Adrenal gland (tissue), 5 donors: ENCODE measurements around the gene SLC25A22.

Source experiments
- CTCF ChIP-seq, 6 experiments: fragments of 450-650 bp in 4 of 6; fragments of 200-600 bp in 2 of 6; sonication (generic) in 1 of 6; IDR thresholded peaks; 1 replicate in 5 of 6; 2 replicates in 1 of 6; pipeline versions ENCODE4 v1.5.1 to v1.8.0; 2016 to 2021; ENCODE audit warnings: antibody characterized with exemption in 6 of 6, mild to moderate bottlenecking in 2 of 6, moderate library complexity in 1 of 6
- POLR2A ChIP-seq, 2 donors: fragments of 450-650 bp; IDR thresholded peaks; one replicate each; pipeline ENCODE4 v1.6.1; 2017; ENCODE audit warnings: antibody characterized with exemption in 2 of 2, mild to moderate bottlenecking in 2 of 2, moderate library complexity in 1 of 2
- donor health status: DM: no; HTN: no; CAD: no.

GRCh38 chr11:826836-827145 lies 28.7 kb upstream of the SLC25A22 start:
- TF ChIP-seq CTCF (IDR thresholded peaks at IDR 0.05) (no peak), POLR2A (IDR thresholded peaks at IDR 0.05) (no peak)
